Cerebellar nuclear complex (tissue), 1 donor: ENCODE measurements around the gene SLC35B1.
A peak's percentile ranks its signal among the peaks of the same experiment; 100 is the strongest.
"Not testable (repeated sequence)": the region's sequence is repeated elsewhere in the genome, so short reads cannot be mapped to it uniquely, and the experiment has no call there.

ENCODE experiments used
- DNase-seq, 2 experiments: peaks; one replicate each; lab custom pipeline; 2025; lab: John Stamatoyannopoulos, UW

The SLC35B1 gene

DNA sequence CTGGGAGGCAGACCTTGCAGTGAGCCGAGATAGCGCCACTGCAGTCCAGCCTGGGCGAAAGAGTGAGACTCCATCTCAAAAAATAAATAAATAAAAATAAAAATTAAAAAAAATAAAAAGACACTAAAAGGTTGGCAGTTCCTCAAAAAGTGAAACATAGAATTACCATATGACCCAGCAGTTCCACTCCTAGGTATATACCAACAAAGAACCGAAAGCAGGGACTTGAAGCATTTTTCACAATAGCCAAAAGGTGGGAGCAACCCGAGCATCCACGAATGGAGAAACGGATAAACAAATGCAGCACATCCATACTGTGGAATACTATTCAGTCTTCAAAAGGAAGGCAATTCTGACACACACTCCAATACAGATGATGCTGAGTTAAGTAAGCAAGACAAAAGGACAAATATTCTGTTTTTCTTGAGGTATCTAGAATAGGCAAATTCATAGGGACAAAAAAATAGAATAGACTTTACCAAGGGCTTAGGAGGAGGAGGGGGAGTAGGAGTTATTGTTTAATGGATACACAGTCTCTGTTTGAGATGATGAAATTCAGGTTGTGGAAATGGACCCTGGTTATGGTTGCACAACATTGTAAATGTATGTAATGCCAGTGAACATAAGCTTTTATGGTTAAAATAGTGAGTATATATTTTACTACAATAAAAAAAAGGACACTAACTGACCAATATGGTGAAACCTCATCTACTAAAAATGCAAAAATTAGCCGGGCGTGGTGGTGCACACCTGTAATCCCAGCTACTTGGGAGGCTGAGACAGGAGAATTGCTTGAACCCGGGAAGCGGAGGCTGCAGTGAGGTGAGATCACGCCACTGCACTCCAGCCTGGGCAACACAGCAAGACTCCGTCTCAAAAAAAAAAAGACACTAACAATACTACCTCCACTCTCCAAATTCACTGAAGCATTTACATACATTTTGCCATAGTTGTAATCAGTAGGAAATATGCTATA is 27.0 kb upstream of the SLC35B1 start:
- DNase-seq = no peak

DNA sequence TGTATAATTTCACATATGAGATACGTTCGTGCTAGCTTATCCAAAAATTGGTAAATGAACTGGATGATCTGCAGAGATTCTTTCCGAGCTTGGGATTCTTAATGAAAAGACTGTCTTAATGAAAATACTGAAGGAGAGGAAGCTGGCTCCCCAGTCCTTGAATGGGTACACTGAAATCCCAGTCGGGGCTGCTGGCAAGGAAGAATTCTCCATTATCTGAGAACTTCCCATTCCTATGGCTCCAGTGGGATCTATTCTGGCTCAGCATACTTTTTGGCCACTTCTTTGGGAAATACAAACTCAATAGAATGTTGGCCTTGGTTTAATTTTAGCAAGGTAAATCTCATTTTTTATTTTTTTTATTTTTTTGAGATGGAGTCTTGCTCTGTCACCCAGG is 23.7 kb upstream of the SLC35B1 start:
- no peak for DNase-seq

DNA sequence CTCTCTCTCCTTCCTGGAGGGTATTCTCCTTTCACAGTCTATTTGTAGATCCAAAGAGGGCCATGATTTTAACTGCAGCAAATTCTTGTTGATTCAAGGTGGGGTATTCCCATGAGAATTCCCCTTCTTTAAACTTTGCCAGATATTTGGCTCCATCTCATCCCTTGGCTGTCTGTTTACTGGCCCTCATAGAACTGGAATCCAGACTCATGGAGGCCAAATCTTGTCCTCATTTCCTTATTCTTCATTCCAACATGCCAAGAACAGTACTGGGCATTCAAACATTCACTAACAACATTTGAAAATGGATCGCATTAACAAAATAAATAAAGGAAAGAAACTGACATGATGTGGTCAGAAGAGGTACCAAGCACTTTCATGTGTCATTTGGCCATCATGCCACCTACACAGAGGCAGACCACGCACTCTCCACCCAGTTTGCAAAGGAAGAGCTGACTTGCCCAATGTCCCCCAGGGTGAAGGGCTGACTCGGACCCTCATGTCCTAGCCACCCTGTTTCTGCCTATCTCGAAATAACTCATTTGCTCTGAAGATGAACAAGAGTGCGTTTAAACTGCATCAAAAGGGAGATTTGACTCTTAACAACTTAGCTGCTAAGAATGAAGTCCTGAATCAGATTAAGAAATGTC is 23.1 kb upstream of the SLC35B1 start:
- DNase-seq = no peak

DNA sequence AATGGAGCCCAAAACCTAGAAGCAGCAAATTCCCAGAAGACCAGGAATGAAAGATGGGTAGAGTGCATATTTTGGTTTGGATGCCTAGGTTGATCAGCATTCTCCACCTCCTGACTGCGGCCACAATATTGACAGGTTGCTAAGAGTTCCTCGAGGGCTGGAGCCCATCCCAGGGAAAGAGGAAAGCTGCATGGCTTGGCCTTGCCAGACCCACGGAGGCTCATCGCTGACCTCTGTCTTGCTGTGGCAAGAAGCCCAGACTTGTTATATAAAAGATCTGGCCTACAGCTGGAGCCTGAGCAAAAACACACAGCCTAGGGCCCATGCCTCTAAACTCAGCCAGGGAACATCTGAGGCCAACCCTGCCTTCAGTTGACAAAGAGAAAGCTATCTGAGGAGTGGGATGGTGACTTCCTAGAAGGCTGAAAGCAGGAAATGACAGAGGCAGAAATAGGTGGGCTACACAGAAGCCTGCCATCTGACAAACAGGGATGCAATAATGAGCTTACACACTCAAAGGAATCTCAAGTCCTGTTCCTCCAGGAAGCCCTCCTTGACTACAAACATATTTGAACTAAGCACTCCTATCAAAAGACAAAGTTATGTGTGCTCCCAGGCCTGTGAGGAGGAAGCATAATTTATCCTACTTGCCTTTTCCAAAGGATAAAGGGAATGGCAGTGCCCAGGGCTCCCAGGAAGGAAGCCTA is 22.5 kb upstream of the SLC35B1 start:
- peak; percentile 60 to 82 for DNase-seq

DNA sequence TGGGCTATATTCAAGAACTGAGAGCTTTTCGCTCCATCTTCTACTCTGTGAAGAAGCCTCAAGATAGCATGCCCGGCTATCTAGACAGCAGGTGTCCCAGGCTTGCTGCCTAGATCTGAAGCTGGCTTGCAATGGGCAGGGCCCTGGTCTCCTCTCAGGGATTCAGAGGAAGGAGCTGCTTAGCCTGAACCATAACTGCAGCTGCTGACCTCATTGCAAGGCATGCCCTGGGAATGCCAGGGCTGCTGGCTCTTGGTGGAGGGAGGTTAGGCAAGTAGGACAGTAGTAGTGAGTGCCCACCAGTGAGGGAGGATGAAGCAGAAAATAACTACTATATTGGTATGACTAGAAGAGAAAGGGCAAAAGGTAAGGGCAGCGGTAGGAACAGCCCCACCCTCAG is 21.3 kb upstream of the SLC35B1 start:
- no peak for DNase-seq

DNA sequence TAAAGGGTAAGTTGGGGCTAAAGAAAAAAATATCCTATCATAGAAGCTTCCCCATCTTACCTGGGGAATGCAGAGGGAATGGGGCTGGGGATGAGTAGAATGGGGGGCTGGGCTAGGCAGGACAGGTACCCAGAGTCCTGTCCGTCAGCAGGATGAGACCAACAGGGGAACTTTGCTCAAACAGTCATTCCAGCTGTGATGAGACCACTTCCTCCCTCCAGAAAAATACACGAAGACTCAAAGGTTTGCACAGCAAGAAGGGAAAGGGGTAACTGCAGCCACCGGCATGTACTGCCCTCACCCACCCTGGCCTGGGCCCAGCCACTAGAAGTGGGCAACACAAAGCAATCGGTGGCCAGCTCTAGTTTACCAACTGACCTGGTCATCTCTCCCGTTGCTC is 20.7 kb upstream of the SLC35B1 start:
- no peak for DNase-seq

DNA sequence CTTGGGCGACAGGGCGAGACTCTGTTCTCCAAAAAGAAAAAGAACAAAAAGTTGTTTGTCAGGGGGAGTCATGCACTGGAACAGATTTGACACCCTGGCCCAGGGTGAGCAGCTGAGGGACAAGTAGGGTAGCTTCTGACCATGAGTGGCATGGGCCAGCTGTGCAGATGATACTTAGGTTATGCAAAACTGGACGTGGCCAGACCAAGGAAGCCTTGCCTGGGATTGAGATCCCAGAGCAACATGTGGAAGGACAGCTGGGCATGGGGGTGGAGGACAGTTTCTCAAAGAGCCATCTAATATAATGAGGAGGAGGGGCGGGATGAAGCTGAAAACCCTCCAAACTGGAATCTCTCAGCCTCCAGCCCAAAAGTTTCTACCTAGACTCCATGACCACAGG is 19.6 kb upstream of the SLC35B1 start:
- no peak for DNase-seq

DNA sequence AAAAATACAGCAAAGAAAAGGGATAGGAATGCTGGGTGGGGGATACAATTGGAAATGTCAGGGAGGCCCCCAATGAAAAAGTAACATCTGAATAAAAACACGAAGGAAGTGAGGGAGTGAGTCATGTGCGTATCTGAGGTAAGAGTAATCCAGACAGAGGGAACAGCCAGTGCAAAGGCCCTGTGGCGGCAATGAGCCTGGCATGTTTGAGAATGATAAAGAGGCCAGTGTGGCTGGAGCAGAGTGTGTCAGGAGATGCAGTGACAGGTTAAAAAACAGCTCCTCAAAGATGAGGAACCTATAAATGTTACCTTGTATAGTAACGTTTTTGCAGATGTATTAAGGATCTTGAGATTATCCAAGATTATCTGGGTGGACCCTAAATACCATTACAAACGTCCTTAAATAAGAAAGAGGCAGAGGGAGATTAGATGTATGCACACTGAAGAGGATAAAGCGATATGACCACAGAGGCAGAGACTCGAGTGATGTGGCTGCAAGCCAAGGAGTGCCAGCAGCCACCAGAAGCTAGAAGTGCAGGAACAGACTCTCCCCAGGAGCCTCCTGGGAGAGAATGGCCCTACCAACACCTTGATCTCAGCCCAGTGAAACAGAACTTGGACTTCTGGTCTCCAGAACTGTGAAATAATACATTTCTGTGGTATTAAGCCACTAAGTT is 17.8 kb upstream of the SLC35B1 start:
- DNase-seq = no peak

DNA sequence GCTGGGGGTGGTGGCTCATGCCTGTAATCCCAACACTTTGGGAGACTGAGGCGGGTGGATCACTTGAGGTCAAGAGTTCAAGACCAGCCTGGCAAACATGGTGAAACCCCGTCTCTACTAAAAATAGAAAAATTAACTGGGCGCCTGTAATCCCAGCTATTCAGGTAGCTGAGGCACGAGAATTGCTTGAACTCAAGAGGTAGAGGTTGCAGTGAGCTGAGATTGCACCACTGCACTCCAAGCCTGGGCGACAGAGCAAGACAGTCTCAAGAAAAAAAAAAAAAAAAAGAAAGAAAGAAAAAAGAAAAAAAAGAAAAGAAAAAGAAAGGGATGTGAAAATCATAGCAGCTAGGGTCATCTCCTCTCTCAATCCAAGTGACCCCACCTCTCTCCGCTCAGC is 16.8 kb upstream of the SLC35B1 start:
- DNase-seq = not testable (repeated sequence)

DNA sequence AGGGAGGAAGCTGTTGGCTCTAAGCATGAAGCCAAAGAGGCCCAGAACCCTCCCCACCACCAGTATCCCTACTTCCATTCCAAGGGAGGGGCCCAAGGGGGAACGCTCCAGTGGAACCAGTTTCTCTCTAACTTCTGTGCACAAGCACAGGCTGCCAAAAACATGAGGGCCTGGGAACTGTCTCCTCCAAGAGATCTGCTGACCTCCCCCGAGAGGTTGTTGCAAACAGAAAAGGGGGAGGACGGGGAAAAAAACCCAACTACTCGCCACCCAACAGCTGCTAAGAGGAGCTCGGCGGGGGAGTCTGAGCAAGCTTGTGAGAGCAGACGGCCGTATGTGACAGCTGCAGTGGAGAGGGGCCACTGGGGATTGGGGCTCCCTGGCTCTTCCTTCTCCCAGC is 15.7 kb upstream of the SLC35B1 start:
- no peak for DNase-seq

DNA sequence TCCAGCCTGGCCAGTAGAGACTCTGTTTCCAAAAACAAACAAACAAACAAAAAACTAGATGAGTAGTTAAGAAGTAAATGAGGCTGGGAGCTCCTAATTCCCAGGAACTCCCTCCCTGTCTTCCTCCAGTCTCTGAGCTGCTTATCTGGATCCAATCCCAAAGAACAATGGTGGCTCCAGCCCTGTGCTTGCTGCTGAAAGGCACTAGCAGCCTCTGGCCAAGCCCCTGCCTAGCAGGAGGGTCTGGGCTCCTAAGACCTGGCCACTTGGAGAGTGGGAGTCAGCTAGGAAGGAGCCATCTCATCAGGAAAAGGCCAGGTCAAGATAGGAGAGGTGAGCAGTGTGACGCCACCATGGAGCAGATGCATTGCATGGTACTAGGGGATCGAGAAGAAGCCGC is 14.3 kb upstream of the SLC35B1 start:
- DNase-seq = no peak

DNA sequence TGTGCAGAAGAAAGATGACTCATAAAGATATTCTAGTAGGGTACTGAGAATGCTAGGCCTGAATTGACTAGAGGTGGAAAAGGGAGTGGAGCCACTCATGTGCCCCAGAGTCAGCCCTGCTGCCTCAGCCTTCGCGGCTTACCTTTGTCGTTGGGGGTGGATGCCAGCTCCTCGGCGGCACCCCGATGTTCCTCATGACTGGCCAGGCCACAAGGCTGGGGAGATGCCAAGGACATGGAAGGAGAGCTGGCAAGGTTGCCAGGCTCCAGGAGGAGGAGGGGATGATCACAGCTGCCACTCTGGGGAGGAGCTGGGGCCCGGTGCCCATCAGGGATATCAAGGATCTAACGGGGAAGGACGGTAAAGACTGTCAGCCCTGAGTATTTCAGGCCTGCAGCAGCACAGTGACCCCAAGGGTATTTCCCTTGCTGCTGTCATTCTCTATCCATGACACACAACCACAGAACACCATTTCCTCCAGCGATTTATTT is 9.7 kb upstream of the SLC35B1 start:
- peak; percentile 91 to 93 for DNase-seq

DNA sequence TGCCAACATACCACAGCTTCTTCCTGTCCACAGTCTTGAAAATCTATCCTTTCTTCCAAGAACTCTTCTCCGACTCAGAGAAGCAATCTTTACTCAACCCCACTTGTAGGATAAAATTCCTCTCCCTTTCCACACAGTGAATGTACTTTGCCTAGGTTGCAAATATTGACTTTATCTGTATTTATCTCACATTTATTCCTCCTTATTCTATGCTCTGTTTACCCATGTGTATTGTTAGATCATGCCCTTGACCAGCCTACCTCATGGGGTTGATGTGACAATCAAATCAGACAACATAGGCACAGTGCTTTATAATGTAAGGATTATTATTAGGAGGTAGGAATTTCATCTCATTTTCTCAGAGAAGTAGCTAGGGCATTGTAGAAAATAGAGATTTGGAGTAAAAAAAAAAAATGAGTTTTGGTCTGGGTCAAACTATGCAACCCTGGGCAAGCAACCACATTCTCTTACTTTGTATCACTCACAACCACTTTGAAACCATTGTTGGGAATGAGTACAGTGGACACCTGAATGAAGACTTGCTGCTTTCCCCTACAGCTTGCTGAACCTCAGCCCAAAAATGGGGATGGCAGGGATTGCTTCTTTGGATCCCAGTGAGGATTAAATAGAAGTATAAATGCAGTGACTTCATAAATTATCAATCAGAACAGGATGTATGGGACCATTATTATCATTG is 9.1 kb upstream of the SLC35B1 start:
- DNase-seq = no peak

DNA sequence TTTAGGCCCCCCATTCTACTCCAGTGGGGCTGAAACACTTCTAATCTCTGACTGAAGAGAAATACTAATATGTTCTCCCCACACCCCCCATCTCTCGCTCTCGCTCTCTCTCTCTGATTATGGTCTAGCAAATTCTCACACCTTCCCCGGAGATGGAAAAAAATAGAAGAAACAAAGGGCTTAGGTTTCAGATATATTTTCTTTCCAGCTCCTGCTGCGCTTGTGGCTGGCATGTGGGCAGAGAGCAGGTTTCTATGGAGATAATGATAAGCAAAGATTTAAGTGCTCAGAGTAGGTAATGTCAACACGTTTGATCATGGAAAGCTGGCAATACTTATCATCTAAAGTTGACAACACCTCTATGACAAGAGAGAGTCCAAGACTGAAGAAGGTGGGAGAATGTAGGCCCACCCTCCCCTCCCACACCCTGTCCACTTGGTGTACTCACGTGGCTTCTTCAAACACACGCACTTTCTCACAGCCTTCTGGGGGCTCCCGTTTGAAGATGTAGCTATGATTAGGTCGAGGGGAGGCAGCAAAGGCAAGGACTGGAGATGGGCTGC is 8.0 kb upstream of the SLC35B1 start:
- DNase-seq = no peak

DNA sequence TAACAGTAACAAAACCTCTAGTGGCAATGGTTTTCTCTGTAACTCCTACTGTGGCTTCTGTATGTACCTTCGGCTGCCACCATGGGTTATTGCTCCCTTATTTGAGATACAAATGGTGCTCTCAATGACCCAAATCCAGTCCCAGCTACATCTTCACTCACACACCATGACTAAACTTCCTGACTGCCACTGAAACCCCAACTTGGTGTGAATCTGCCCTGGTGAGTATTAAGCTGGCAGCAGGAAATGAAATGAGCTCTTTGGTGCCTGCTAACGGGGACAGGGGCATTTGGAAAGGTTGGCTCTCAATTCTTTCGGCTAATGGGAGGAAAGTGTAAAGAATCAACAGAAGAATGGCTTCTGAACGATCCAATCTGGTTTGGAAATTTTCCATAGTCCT is 7.5 kb upstream of the SLC35B1 start:
- no peak for DNase-seq

DNA sequence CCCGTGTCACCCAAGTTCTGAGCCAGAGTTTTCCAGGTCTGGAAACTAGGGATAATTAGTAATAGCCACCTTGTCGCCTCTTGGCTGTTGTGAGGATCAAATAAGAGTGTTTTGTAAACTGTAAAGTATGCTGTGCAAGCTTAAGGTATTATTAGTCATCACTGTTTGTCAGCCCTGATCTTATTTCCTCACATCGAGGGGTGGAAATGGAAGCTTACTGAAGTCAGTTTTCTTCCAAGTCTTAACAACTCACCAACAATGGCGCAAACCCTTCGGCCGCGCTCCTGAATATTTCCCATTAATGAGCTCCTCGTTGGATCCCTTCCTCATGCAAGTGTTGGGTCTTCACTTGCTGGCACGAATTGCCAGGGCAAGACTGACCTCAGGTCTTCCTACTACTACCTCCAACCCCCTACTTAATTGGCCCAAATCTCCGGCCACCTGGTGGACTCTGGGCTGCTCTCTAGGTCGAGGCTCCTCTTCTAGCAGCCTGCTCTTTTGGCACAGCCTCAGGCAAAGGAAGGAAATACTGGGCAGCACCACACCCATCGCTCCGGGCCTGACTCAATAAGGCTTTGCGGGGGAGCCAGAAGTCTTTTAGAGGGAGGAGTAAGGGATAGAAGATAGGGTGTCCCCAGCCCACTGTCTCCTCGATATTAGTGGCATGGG is 885 bp upstream of the SLC35B1 start:
- no peak for DNase-seq

DNA sequence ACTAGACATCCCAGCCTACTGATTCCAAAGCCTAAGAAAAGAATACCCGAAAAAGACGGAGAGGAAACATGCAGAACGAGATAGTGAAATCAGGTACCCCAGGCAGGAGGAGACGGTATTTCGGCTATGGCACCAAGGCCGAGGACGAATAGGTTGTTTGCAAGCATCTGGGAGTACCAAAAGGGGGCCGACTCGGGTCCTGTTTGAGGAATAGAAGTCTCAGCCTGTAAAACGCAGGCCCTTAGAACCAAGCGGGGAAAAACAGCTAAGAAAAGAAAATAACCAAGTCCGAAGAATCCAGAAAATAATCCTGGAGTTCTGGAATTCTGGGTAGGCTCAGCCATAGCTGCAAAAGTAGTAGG is 537 bp downstream of the SLC35B1 start:
- no peak for DNase-seq

DNA sequence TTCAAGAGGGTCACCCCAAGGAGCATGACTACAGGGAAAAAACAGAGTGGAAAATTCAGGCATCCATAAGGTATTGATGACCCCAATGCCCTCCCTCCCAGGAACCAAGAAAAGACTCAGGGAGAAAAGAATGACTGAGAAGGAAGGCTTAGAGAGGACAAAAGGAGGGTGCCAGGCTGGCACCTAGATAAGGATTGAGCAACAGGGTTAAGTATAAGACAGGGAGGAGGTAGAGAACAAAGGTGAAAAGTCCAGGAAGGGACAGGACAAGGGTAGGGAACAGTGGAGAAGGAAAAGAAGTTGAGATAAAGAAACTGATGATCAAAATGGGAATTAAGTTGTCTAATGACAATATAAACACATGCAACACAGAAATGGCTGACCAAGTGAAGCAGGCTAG is 2.5 kb downstream of the SLC35B1 start:
- DNase-seq = no peak

DNA sequence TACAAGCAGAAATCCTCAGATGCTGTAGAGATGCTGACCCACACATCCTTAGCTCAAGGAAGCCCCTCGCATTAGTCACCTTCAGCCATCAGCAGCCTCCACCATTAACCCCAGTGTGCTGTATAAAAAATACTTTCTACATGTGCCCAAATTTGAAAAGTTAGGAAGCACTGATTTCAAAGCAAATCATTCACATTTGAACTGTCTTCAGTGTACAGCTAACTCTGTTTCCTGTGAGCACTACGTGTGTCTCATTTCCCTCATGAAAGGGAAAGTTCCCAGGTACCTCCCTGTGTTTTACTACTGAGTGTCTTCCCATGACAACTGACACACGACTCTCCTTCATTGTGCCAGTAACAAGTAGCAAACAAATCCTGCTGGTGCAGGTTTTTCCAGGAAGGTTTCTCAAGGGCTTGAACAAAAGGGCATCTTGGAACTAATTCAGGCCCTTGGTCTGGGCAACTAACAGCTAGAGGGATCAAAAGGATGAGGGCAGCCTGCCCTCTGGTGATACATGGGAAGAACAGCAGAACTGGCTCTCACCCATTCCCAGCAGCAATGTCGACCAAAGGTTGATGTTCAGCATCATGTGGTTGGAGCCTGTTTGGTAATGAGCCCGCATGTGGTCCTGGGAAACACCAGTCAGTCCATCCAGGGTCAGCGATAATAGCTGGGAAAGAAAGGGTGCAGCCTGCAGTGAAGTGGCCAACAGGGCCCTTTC is 4.0 kb downstream of the SLC35B1 start:
- DNase-seq = no peak

DNA sequence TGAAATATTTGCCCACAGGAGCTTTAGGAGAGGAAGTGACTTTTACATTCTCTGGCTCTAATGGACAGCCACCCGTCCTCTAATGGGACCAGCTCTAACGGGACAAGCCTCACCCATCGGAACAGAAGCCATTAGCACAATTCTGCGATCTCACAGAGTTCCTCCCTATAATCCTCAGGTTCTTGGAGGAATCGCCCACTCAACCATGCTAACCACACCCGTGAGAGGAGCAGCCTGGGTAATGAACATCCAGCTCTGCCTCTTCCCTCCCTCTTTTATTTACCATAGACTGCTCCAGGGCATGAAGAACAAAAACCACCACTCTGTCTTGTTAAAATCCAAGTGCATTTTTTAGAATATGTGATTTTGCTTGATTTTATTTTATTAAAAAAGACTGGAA is 6.8 kb downstream of the SLC35B1 start:
- DNase-seq = no peak
